NB4 (cell line): ENCODE results near the gene FAM20C.

ENCODE experiments used
- CTCF ChIP-seq: IDR thresholded peaks from one replicate; pipeline ENCODE4 v1.5.1; 2012; ENCODE audit warnings: low read depth, low read length
- MAX ChIP-seq: IDR thresholded peaks from 2 replicates; pipeline ENCODE4 v1.6.1; 2011; ENCODE audit warnings: low read depth, low read length
- POLR2A ChIP-seq: IDR thresholded peaks from 2 replicates; pipeline ENCODE4 v1.6.1; 2011; ENCODE audit warnings: mild to moderate bottlenecking; ENCODE audit not compliant: insufficient read length; ENCODE audit errors: extremely low read depth

- TF ChIP-seq CTCF (no peak), POLR2A (no peak), MAX (no peak)
Observed at GRCh38 chr7:152702-153391, 39.5 kb upstream of the FAM20C start.
